Measurements from ENCODE around the gene CDC42BPA. TPM values are rescaled to one million over a fixed set of nuclear protein-coding genes. Genes with fewer than 3 reads are reported as not detected.

CDC42BPA gene
- total and polyA plus RNA-seq, 12 donors, result 7.4 to 73.8 (median 37.2) TPM

DNA sequence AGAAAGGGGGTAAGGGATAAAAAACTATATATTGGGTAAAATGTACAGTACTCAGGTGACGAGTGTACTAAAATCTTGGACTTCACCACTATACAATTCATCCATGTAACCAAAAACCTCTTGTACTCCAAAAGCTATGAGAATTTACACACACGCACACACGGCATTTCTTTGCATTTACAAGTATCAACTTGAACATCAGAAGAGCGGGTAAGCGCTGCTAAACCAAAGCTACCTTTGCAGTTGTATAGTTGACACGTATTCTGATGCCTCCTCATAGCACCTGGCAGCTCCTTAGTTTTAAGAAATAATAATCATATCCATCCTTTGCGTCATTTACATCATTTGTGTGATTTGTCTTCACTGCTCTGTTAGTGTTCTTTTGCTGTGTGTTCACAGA is 17.6 kb downstream of the CDC42BPA start:
- TF ChIP-seq, protein P1, sequence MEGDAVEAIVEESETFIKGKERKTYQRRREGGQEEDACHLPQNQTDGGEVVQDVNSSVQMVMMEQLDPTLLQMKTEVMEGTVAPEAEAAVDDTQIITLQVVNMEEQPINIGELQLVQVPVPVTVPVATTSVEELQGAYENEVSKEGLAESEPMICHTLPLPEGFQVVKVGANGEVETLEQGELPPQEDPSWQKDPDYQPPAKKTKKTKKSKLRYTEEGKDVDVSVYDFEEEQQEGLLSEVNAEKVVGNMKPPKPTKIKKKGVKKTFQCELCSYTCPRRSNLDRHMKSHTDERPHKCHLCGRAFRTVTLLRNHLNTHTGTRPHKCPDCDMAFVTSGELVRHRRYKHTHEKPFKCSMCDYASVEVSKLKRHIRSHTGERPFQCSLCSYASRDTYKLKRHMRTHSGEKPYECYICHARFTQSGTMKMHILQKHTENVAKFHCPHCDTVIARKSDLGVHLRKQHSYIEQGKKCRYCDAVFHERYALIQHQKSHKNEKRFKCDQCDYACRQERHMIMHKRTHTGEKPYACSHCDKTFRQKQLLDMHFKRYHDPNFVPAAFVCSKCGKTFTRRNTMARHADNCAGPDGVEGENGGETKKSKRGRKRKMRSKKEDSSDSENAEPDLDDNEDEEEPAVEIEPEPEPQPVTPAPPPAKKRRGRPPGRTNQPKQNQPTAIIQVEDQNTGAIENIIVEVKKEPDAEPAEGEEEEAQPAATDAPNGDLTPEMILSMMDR (IDR thresholded peaks at IDR 0.05), result no peak
- no peak for TF ChIP-seq POLR2A (IDR thresholded peaks at IDR 0.05)
- no peaks in the 10 kb centered on the region for H3K9me3 ChIP-seq (replicated peaks in 1 of 3)
- no peaks in the 10 kb centered on the region for H3K27me3 ChIP-seq
- DNase-seq, result no peak
- H3K4me3 ChIP-seq, result no peak overlapping the region
- peaks cover 18 to 20% of the 10 kb centered on the region in 2 donors for H3K4me1 ChIP-seq (replicated peaks in 1 of 2)
- peak overlapping the region in 1 of 5 donors; percentile 61 for H3K27ac ChIP-seq
- H3K36me3 ChIP-seq (replicated peaks in 1 of 2), result no peaks in the 10 kb centered on the region
- intact Hi-C loops (cut with DNase I), result loop anchor here in 1 of 2 donors (10.0 kb wide), 1 partner anchor 56 kb away; no protein-coding TSS in a partner anchor
- 95 to 98% (median 97%) methylated on average over 7 of the region's 7 CpGs for WGBS, 4 donors

DNA sequence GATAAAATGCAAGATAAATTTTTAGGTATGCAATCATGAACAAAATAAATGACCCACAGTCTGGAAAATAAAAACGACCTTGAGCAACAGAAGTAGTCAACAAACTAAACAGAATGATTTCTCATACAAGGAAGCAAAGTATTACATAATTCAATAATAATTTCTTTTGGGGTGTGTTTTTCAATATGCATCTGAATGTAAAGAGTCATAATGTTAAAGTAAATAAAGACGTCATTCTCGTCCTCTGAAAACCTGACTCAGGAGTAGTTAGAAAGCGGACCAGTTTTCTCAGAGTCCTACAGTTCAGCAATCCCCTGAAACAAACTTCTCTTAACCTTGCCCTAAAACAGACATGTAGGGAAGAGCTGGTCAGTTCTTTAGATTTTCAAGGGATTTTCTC is 18.6 kb downstream of the CDC42BPA start:
- Histone ChIP-seq H3K27me3 (no peaks in the 10 kb centered on the region), H3K4me3 (no peak overlapping the region), H3K4me1 (replicated peaks in 1 of 2) (peaks cover 18 to 20% of the 10 kb centered on the region in 2 donors), H3K27ac (peak overlapping the region in 3 of 5 donors; percentile 3 to 67 (median 61)), H3K36me3 (replicated peaks in 1 of 2) (no peaks in the 10 kb centered on the region), H3K9me3 (replicated peaks in 1 of 3) (no peaks in the 10 kb centered on the region)
- intact Hi-C loops (cut with DNase I), result loop anchor here in 1 of 2 donors (10.0 kb wide), 1 partner anchor 55 kb away; no protein-coding TSS in a partner anchor
- TF ChIP-seq, protein P1 (IDR thresholded peaks at IDR 0.05), result no peak
- no peak for TF ChIP-seq POLR2A (IDR thresholded peaks at IDR 0.05)
- DNase-seq, result no peak
- 39 to 49% (median 45%) methylated on average over 4 of the region's 4 CpGs for WGBS, 4 donors

DNA sequence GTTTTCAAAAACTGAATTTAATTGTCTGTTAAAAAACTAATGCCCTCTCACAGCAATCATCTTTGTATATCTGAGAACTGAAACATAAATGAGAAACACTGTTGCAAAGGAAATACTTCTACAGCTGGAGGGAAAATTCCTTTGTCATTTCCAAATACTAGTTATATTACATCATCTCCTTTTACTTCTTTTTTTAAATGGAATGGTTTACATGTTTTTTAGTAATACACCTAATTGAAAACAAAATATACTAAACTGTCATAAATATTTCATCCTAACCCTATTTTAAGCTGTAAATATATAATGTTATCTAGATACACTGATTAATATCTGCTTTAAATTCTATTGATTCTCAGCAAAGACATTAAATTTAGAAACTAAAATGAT is 19.1 kb downstream of the CDC42BPA start:
- peaks cover 18 to 20% of the 10 kb centered on the region in 2 donors for H3K4me1 ChIP-seq (replicated peaks in 1 of 2)
- intact Hi-C loops (cut with DNase I), result no loop called here
- DNase-seq, result no peak
- H3K27ac ChIP-seq, result peak overlapping the region in 4 of 5 donors; percentile 41 to 67 (median 52)
- no peaks in the 10 kb centered on the region for H3K9me3 ChIP-seq (replicated peaks in 1 of 3)
- H3K27me3 ChIP-seq, result no peaks in the 10 kb centered on the region
- no peak for TF ChIP-seq POLR2A (IDR thresholded peaks at IDR 0.05)
- TF ChIP-seq, protein P1 (IDR thresholded peaks at IDR 0.05), result no peak
- H3K36me3 ChIP-seq (replicated peaks in 1 of 2), result no peaks in the 10 kb centered on the region
- H3K4me3 ChIP-seq, result peak overlapping the region in 1 of 4 donors; percentile 9

DNA sequence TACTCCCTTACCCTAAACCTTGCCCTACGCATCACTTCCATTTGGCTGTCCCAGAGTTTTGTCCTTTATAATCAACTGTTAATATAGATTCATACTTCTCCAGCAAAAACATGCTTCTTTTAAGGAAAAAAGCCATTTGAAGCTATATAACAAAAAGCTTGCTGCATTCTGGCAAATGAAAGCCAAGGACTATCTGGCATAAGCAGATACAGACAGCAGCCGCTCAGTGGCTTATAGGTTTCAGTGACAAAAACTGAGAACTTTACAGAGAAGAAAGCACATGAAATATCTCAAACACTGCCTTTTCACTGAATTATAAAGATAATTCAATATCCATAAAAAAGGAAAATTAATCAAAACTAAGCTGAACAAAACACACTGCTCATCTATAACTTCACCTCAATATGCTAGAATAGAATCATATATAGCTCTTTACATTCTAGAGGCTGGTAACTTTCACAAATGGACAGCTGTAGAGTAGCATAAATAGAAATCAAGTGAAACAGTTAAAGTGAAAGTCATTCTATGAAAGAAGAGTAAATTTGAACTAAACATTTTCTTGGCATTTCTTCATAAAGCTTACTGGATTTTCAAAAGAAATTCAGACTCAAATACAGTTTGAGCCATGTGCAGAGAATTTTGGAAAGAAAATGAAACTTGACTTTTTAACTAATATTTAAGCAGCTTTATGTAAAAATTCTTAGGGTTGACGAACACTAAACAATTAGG is 19.6 kb downstream of the CDC42BPA start:
- H3K4me1 ChIP-seq (replicated peaks in 1 of 2), result peaks cover 18 to 20% of the 10 kb centered on the region in 2 donors
- peak overlapping the region in 4 of 5 donors; percentile 41 to 67 (median 52) for H3K27ac ChIP-seq
- H3K4me3 ChIP-seq, result peak overlapping the region in 1 of 4 donors; percentile 9
- TF ChIP-seq, protein P1 (IDR thresholded peaks at IDR 0.05), result no peak
- TF ChIP-seq POLR2A (IDR thresholded peaks at IDR 0.05), result no peak
- no peak for DNase-seq
- H3K27me3 ChIP-seq, result no peaks in the 10 kb centered on the region
- no peaks in the 10 kb centered on the region for H3K36me3 ChIP-seq (replicated peaks in 1 of 2)
- no peaks in the 10 kb centered on the region for H3K9me3 ChIP-seq (replicated peaks in 1 of 3)
- intact Hi-C loops (cut with DNase I), result no loop called here
- 49 to 63% (median 59%) methylated on average over 3 of the region's 3 CpGs for WGBS, 4 donors
